Mammary epithelial cell (primary cell): ENCODE results near the gene DGCR6.
"Not testable (repeated sequence)": the region's sequence is repeated elsewhere in the genome, so short reads cannot be mapped to it uniquely, and the experiment has no call there.

Experiments
- EZH2 ChIP-seq: IDR thresholded peaks from 2 replicates; pipeline ENCODE4 v1.6.1; 2012; ENCODE audit warnings: low read length, inconsistent platforms, borderline replicate concordance
- TF ChIP-seq, protein P1 (sequence below), 2 donors: IDR thresholded peaks in 1 of 2; conservative IDR thresholded peaks in 1 of 2; 2 replicates each; pipeline ENCODE4 v1.5.1; 2011 to 2012; ENCODE audit warnings: inconsistent platforms in 2 of 2, low read length in 2 of 2, mild to moderate bottlenecking in 2 of 2, control low read depth in 1 of 2, low read depth in 1 of 2; ENCODE audit not compliant: insufficient read depth in 1 of 2; ENCODE audit errors: extremely low read depth in 1 of 2

DNA sequence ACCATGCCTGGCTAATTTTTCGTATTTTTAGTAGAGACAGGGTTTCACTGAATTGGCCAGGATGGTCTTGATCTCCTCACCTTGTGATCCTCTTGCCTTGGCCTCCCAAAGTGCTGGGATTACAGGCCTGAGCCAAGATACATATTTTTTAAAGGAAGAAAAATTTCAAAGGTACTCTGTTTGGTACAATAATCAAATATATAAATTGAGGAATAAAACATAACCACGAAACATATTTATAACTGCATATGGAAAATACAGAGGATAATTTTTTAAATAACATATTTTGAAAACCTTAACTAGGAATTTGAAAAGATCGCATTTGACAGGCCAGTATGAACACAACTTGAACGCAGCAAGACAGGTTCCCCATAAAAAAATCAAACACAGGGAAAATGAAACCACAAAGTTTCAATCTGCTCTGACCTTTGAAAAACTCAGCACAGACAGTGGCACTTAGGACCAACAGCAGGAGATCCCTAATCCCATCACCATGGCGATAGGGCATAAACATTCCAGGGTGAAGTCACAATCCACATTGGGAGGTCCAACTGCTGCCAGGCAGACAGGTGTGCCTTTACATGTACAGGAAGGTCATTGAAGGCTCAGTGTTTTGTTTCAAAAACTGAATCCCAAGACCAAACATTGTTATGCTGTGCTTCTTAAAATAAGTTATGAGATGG, 15.5 kb upstream of the DGCR6 start:
- TF ChIP-seq EZH2: not testable (repeated sequence)
- TF ChIP-seq, protein P1, sequence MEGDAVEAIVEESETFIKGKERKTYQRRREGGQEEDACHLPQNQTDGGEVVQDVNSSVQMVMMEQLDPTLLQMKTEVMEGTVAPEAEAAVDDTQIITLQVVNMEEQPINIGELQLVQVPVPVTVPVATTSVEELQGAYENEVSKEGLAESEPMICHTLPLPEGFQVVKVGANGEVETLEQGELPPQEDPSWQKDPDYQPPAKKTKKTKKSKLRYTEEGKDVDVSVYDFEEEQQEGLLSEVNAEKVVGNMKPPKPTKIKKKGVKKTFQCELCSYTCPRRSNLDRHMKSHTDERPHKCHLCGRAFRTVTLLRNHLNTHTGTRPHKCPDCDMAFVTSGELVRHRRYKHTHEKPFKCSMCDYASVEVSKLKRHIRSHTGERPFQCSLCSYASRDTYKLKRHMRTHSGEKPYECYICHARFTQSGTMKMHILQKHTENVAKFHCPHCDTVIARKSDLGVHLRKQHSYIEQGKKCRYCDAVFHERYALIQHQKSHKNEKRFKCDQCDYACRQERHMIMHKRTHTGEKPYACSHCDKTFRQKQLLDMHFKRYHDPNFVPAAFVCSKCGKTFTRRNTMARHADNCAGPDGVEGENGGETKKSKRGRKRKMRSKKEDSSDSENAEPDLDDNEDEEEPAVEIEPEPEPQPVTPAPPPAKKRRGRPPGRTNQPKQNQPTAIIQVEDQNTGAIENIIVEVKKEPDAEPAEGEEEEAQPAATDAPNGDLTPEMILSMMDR (conservative IDR thresholded peaks at IDR 0.05 in 1 of 2, IDR thresholded peaks at IDR 0.05 in 1 of 2; ENCODE audit: extremely low read depth in 1 of 2, insufficient read depth in 1 of 2, low read depth in 1 of 2, low read length in 2 of 2): not testable (repeated sequence)
